ENCODE data around the gene MATN4.
A peak's percentile ranks its signal among the peaks of the same experiment; 100 is the strongest.

The MATN4 gene

GRCh38 chr20:45297786-45298497, 10.2 kb downstream of the MATN4 start:
- TF ChIP-seq ZNF274 (IDR thresholded peaks at IDR 0.05; ENCODE audit: low read depth, low read length): no peak
- H3K4me3 ChIP-seq (ENCODE audit: low read length): no peak overlapping the region

DNA sequence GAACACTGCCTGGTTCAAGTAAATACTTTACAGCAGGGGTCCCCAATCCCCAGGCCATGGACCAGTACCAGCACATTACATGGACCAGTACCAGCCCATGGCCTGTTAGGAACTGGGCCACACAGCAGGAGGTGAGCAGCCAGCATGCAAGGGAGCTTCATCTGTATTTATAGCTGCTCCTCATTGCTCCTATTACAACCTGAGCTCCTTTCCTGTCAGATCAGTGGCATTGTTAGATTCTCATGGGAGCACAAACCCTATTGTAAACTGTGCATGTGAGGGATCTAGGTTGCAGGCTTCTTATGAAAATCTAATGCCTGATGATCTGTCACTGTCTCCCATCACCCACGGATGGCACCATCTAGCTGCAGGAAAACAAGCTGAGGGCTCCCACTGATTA, 13.4 kb downstream of the MATN4 start:
- H3K4me3 ChIP-seq (ENCODE audit: low read length): no peak overlapping the region

DNA sequence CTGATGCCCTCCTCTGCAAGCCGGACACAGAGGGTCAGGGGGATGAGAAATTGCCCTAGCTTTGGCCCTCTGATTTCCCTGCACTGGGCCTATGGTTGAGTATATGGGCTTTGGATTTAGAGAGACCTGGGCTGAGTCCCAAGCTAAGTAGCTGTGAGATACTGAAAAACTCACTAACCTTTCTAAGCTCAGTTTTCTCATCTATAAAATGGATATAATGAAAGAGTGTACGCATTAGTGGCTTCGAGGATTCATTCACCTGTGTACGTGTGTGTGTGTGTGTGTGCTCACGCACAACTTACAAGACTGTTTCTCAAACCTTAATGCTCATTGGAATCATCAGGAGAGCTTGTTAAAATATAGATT, 14.1 kb downstream of the MATN4 start:
- no peak overlapping the region for H3K4me3 ChIP-seq (ENCODE audit: low read length)
- TF ChIP-seq ZNF274 (IDR thresholded peaks at IDR 0.05; ENCODE audit: low read depth, low read length): no peak

More for the DNA sequence above, 13.4 kb downstream of the MATN4 start:
- TF ChIP-seq ZNF274 (IDR thresholded peaks at IDR 0.05; ENCODE audit: low read depth, low read length): no peak

- peak overlapping the region; percentile 39; the same call in 1 of the 2 replicates for H3K4me3 ChIP-seq (ENCODE audit: low read length)
- TF ChIP-seq ZNF274 (IDR thresholded peaks at IDR 0.05; ENCODE audit: low read depth, low read length): no peak
These were observed 14.8 kb downstream of the MATN4 start for GRCh38 chr20:45293041-45294002.

DNA sequence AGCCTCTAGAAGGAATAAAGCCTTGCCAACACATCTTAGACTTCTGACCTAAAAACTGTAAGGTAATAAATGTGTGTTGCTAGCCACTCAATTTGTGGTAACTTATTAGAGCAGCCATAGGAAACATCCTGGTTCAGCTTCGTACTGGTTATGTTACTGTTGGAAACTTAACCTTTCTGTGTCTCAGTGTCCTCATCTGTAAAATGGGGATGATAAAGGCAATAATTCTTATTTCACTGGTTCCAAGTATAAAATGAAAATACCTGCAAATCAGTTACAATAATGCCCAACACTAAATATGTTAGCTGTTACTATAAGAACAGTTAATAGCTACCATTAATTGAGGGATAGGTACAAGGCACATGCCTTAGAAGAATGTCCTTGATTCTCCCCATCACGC, 15.8 kb downstream of the MATN4 start:
- TF ChIP-seq ZNF274 (IDR thresholded peaks at IDR 0.05; ENCODE audit: low read depth, low read length): no peak

GRCh38 chr20:45291526-45291925, 16.6 kb downstream of the MATN4 start:
- TF ChIP-seq ZNF274 (IDR thresholded peaks at IDR 0.05; ENCODE audit: low read depth, low read length): no peak
- no peak overlapping the region for H3K4me3 ChIP-seq (ENCODE audit: low read length)

More for the DNA sequence above, 15.8 kb downstream of the MATN4 start:
- no peak overlapping the region for H3K4me3 ChIP-seq (ENCODE audit: low read length)

- H3K4me3 ChIP-seq (ENCODE audit: low read length): no peak overlapping the region
- no peak for TF ChIP-seq ZNF274 (IDR thresholded peaks at IDR 0.05; ENCODE audit: low read depth, low read length)
These were observed 17.3 kb downstream of the MATN4 start for GRCh38 chr20:45290677-45291355.

GRCh38 chr20:45289942-45290676, 18.0 kb downstream of the MATN4 start:
- no peak for TF ChIP-seq ZNF274 (IDR thresholded peaks at IDR 0.05; ENCODE audit: low read depth, low read length)
- no peak overlapping the region for H3K4me3 ChIP-seq (ENCODE audit: low read length)

GRCh38 chr20:45288860-45289259, 19.2 kb downstream of the MATN4 start:
- no peak for TF ChIP-seq ZNF274 (IDR thresholded peaks at IDR 0.05; ENCODE audit: low read depth, low read length)

GRCh38 chr20:45288376-45288775, 19.7 kb downstream of the MATN4 start:
- no peak for TF ChIP-seq ZNF274 (IDR thresholded peaks at IDR 0.05; ENCODE audit: low read depth, low read length)
- H3K4me3 ChIP-seq (ENCODE audit: low read length): no peak overlapping the region

More at GRCh38 chr20:45288860-45289259, 19.2 kb downstream of the MATN4 start:
- no peak overlapping the region for H3K4me3 ChIP-seq (ENCODE audit: low read length)

- no peak for TF ChIP-seq ZNF274 (IDR thresholded peaks at IDR 0.05; ENCODE audit: low read depth, low read length)
- H3K4me3 ChIP-seq (ENCODE audit: low read length): no peak overlapping the region
These were observed 24.5 kb downstream of the MATN4 start for GRCh38 chr20:45283551-45284057.

DNA sequence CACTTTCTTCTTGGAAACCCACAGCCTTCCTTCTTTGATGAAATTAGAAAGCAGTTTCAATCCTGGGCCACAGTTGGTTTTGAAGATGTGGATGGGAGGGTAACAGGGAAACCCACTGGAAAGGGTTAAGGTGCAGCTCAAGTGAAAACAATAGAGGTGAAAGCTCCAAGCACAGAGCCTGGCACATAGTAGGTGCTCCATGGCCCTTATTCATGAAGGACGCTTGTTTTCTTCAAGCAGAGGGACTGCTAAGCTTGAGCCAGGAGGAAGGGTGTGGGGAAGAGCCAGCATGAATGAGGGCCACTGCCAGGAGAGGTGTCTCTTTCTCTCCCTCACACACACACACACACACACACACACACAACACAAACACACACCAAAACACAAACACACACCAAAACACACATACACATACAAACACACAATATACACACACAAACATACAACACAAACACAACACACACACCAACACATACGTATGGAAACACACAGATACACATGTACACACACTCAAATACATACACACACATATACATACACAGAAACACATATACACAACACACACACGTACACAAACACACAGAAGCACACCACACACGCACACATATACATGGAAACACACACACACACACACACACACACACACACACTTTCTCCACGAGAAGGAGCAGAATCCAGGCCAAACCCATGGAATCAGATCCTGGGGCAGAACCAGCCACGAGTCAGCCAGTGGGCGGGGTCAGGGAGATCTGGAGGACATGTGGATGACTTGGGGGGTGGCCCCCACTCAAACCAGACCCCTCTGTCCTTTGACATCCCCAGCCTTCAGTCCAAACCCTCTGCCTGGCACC, 25.2 kb downstream of the MATN4 start:
- H3K4me3 ChIP-seq (ENCODE audit: low read length): no peak overlapping the region
- no peak for TF ChIP-seq ZNF274 (IDR thresholded peaks at IDR 0.05; ENCODE audit: low read depth, low read length)

- no peak for TF ChIP-seq ZNF274 (IDR thresholded peaks at IDR 0.05; ENCODE audit: low read depth, low read length)
- H3K4me3 ChIP-seq (ENCODE audit: low read length): no peak overlapping the region
These were observed 28.1 kb downstream of the MATN4 start for GRCh38 chr20:45279992-45280391.
